B cell (primary cell): ENCODE results near the gene ZNF3. TPM values are rescaled to one million over a fixed set of nuclear protein-coding genes. Genes with fewer than 3 reads are reported as not detected.

ENCODE experiments used
- ATAC-seq: fragments of 200-7000 bp; cut with Tn5 transposase; one replicate; pipeline ENCODE4 v1.10.0; 2021; ENCODE audit warnings: low read depth, mild to moderate bottlenecking, moderate number of reproducible peaks, moderate library complexity
- CTCF ChIA-PET: fragments of 350-600 bp; sonication (Branson Sonifier 250); formaldehyde crosslinking; loops from one replicate; lab custom pipeline; 2021; ENCODE audit warnings: antibody characterized with exemption, inconsistent platforms; lab: Charles Lee
- POLR2A ChIA-PET: fragments of 350-600 bp; sonication (Branson Sonifier 250); formaldehyde crosslinking; loops from one replicate; lab custom pipeline; 2021; ENCODE audit warnings: antibody characterized with exemption; lab: Charles Lee
- DNase-seq: peaks from one replicate; pipeline ENCODE4 v3.0.0; 2013
- H2AFZ ChIP-seq: 2 replicates; pipeline ENCODE4 v1.6.1; 2012; ENCODE audit warnings: mild to moderate bottlenecking, low read depth, low read length; ENCODE audit not compliant: insufficient read depth, poor library complexity, severe bottlenecking
- H3K27ac ChIP-seq, 2 donors: 1 replicate in 1 of 2; 2 replicates in 1 of 2; pipeline ENCODE4 v1.5.1; 2012 to 2013; ENCODE audit warnings: low read length in 2 of 2, mild to moderate bottlenecking in 2 of 2, moderate library complexity in 1 of 2
- H3K27me3 ChIP-seq, 4 experiments: fragments of 200-600 bp in 1 of 4; sonication (generic) in 1 of 4; replicated peaks in 1 of 4; 1 replicate in 2 of 4; 2 replicates in 2 of 4; pipeline versions ENCODE4 v1.6.1 to v1.7.0; 2013 to 2016; ENCODE audit warnings: low read length in 3 of 4, mild to moderate bottlenecking in 2 of 4, mixed read lengths in 1 of 4, moderate library complexity in 1 of 4; ENCODE audit not compliant: insufficient read depth in 4 of 4, control insufficient read depth in 3 of 4; ENCODE audit errors: control extremely low read depth in 1 of 4
- H3K36me3 ChIP-seq, 2 experiments: replicated peaks in 1 of 2; 1 replicate in 1 of 2; 2 replicates in 1 of 2; pipeline versions ENCODE4 v1.6.1 to v1.7.1; 2013; ENCODE audit warnings: low read length in 1 of 2; ENCODE audit not compliant: insufficient read depth in 2 of 2, control insufficient read depth in 1 of 2; ENCODE audit errors: control extremely low read depth in 1 of 2, extremely low read depth in 1 of 2
- H3K4me1 ChIP-seq, 2 donors: fragments of 200-600 bp in 1 of 2; sonication (generic) in 1 of 2; 1 replicate in 1 of 2; 2 replicates in 1 of 2; pipeline versions ENCODE4 v1.5.1 to v1.6.1; 2013 to 2017; ENCODE audit warnings: low read length in 2 of 2; ENCODE audit not compliant: control insufficient read depth in 2 of 2, insufficient read depth in 2 of 2
- H3K4me2 ChIP-seq: replicated peaks from 2 replicates; pipeline ENCODE3; 2012; ENCODE audit warnings: mild to moderate bottlenecking, low read depth, low read length; ENCODE audit not compliant: poor library complexity, severe bottlenecking
- H3K4me3 ChIP-seq, 5 experiments: fragments of 200-600 bp in 1 of 5; sonication (generic) in 1 of 5; 1 replicate in 3 of 5; 2 replicates in 2 of 5; pipeline versions ENCODE4 v1.5.1 to v1.7.0; 2011 to 2016; ENCODE audit warnings: low read length in 4 of 5, mild to moderate bottlenecking in 4 of 5, low read depth in 2 of 5, control low read depth in 1 of 5, moderate library complexity in 1 of 5; ENCODE audit not compliant: insufficient read depth in 1 of 5; ENCODE audit errors: control extremely low read depth in 1 of 5, extremely low read depth in 1 of 5
- H3K79me2 ChIP-seq: fragments of 200-600 bp; sonication (generic); one replicate; pipeline ENCODE4 v1.6.0; 2016; ENCODE audit warnings: low read length; ENCODE audit not compliant: control insufficient read depth, insufficient read depth
- H3K9ac ChIP-seq: fragments of 200-600 bp; sonication (generic); 2 replicates; pipeline ENCODE4 v1.6.1; 2017; ENCODE audit warnings: mild to moderate bottlenecking, low read length, moderate library complexity
- H3K9me3 ChIP-seq, 3 donors: one replicate each; pipeline versions ENCODE4 v1.6.1 to v1.7.1; 2013; ENCODE audit warnings: low read length in 2 of 3; ENCODE audit not compliant: control insufficient read depth in 2 of 3, insufficient read depth in 1 of 3; ENCODE audit errors: control extremely low read depth in 1 of 3
- H4K20me1 ChIP-seq: 2 replicates; pipeline ENCODE4 v1.6.0; 2012; ENCODE audit warnings: mild to moderate bottlenecking, low read length; ENCODE audit not compliant: insufficient read depth, control insufficient read depth, poor library complexity, severe bottlenecking
- H3K27ac Mint-ChIP-seq: one replicate; pipeline ENCODE4 v1.8.0; 2021; ENCODE audit warnings: mixed read lengths
- H3K27me3 Mint-ChIP-seq: one replicate; pipeline ENCODE4 v1.8.0; 2021; ENCODE audit warnings: mixed read lengths
- H3K4me1 Mint-ChIP-seq: one replicate; pipeline ENCODE4 v1.8.0; 2021; ENCODE audit warnings: mixed read lengths
- H3K4me3 Mint-ChIP-seq: one replicate; pipeline ENCODE4 v1.8.0; 2021; ENCODE audit warnings: mixed read lengths
- H3K9me3 Mint-ChIP-seq: one replicate; pipeline ENCODE4 v1.8.0; 2022; ENCODE audit warnings: mixed read lengths; ENCODE audit not compliant: insufficient read depth
- EZH2 ChIP-seq: IDR thresholded peaks from 2 replicates; pipeline ENCODE4 v1.6.1; 2012; ENCODE audit warnings: borderline replicate concordance, low read depth, mild to moderate bottlenecking, moderate library complexity, low read length; ENCODE audit not compliant: insufficient read depth, poor library complexity, severe bottlenecking
- WGBS: methylation state at CpG from one replicate; pipeline ENCODE4 v1.1.5; 2013; ENCODE audit warnings: missing lambda C conversion rate; ENCODE audit not compliant: insufficient coverage; 5-methylcytosine and 5-hydroxymethylcytosine counted together
- intact Hi-C: fragments of 100-400 bp; cut with micrococcal nuclease; formaldehyde crosslinking; loops from one replicate; pipeline ENCODE4 v1.10.0; 2022
- polyA plus RNA-seq: library from polyadenylated mRNA; depleted of rRNA; stranded (reverse); fragments of >200 nt; gene quantifications from 2 replicates; pipeline ENCODE4 v1.2.3, GENCODE V29; 2012
- total RNA-seq, 2 donors: library from RNA; stranded (reverse); fragments of 120-200 nt in 1 of 2; gene quantifications; 1 replicate in 1 of 2; 2 replicates in 1 of 2; pipeline versions ENCODE4 v1.2.3 to v1.2.4, GENCODE V29; 2013 to 2022
- TF ChIP-seq, protein P1 (sequence below): fragments of 200-600 bp; IDR thresholded peaks from one replicate; pipeline ENCODE4 v1.8.0; 2022; ENCODE audit warnings: antibody characterized with exemption, mild to moderate bottlenecking

ZNF3 gene
- total and polyA plus RNA-seq, 2 donors (not counting 1 experiment from before 2014, with no cell fraction given), result 19.2 to 44.8 TPM

DNA sequence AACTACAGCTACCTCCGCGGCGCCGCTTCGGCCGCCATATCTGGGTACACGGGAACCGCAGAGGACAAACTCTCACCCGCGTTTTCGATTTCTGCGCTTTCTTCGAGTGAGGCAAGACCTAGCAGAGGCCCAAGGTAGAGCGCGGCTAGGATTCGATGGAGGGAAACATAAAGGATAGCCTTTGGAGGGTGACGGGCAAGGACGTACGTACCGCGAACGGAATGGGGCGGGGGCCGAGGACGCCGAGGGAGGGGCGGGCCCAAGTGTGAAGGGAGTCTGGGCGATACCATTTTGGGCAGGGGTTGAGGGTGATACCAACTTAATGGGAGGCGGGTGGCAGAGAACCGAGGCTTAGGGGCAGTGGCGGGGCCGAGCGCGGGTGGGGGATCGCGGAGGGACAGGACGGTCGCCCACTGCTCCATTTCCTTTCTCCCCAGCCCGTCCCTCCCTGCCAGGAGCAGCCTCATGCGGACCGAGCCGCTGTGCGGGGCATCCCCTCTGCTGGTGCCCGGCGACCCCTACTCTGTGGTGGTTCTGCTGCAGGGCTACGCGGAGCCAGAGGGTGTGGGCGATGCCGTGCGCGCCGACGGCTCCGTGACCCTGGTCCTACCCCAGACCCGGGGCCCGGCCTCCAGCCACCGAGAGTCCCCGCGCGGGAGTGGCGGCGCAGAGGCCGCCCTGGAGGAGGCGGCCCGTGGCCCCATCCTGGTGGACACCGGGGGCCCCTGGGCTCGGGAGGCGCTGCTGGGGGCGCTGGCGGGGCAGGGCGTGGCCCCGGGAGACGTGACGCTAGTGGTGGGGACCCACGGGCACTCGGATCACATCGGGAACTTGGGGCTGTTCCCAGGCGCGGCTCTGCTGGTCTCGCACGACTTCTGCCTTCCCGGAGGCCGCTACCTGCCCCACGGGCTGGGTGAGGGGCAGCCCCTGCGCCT, 45.7 kb upstream of the ZNF3 start, which contains the start of gene MBLAC1:
MBLAC1 (plus strand) TSS at position 37 of the 935 bp plus-strand sequence; CDS start at position 466, 429 bp downstream.
- intact Hi-C loops, result loop anchor here (1.0 kb wide), 7 partner anchors 8 to 301 kb away; partner anchors contain the start of genes AP4M1, CNPY4, LAMTOR4 and MCM7
- Histone ChIP-seq H3K9ac (peak within 1 kb of the TSS; percentile 91), H3K4me2 (peak within 1 kb of the TSS; percentile 100), H3K4me1 (peaks cover 20 to 36% of the 10 kb centered on the region in 2 donors), H3K9me3 (no peaks in the 10 kb centered on the region), H3K27ac (peak within 1 kb of the TSS; percentile 83 to 95), H2AFZ (peak within 1 kb of the TSS; percentile 99), H4K20me1 (no peaks in the 10 kb centered on the region), H3K79me2 (peaks cover 19% of the 10 kb centered on the region), H3K4me3 (peak within 1 kb of the TSS; percentile 54 to 84 (median 78)), H3K27me3 (no peaks in the 10 kb centered on the region), H3K36me3 (no peaks in the 10 kb centered on the region)
- Mint-ChIP-seq H3K9me3 (no peaks in the 10 kb centered on the region), H3K27ac (peak within 1 kb of the TSS; percentile 100), H3K4me3 (peak within 1 kb of the TSS; percentile 100), H3K27me3 (no peaks in the 10 kb centered on the region), H3K4me1 (peaks cover 31% of the 10 kb centered on the region)
- TF ChIP-seq, protein P1, sequence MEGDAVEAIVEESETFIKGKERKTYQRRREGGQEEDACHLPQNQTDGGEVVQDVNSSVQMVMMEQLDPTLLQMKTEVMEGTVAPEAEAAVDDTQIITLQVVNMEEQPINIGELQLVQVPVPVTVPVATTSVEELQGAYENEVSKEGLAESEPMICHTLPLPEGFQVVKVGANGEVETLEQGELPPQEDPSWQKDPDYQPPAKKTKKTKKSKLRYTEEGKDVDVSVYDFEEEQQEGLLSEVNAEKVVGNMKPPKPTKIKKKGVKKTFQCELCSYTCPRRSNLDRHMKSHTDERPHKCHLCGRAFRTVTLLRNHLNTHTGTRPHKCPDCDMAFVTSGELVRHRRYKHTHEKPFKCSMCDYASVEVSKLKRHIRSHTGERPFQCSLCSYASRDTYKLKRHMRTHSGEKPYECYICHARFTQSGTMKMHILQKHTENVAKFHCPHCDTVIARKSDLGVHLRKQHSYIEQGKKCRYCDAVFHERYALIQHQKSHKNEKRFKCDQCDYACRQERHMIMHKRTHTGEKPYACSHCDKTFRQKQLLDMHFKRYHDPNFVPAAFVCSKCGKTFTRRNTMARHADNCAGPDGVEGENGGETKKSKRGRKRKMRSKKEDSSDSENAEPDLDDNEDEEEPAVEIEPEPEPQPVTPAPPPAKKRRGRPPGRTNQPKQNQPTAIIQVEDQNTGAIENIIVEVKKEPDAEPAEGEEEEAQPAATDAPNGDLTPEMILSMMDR, result no peak
- TF ChIP-seq EZH2, result no peak
- ChIA-PET CTCF (interaction anchor here (0.6 to 6.6 kb wide), 6 partner anchors 15 to 281 kb away, joined by 3 to 43 read pairs (median 10); partner anchors contain the start of genes AP4M1 and MCM7), POLR2A (interaction anchor here (0.7 to 2.6 kb wide), 3 partner anchors 26 to 302 kb away, joined by 3 to 37 read pairs (median 7); partner anchors contain the start of genes AP4M1 and MCM7)
- DNase-seq, result peak; percentile 97
- under 1% methylated on average over 85 of the region's 85 CpGs for WGBS
- ATAC-seq, result peak; percentile 83
